HG03135 (cell line): ENCODE results near the gene TPSAB1.
"Not testable (repeated sequence)": the region's sequence is repeated elsewhere in the genome, so short reads cannot be mapped to it uniquely, and the experiment has no call there.

Experiments used
- ATAC-seq: cut with Tn5 transposase; IDR thresholded peaks from one replicate; pipeline ENCODE4 v1.9.1; 2021; ENCODE audit warnings: mild to moderate bottlenecking, moderate library complexity; ENCODE audit not compliant: unreplicated experiment

TPSAB1 gene

DNA sequence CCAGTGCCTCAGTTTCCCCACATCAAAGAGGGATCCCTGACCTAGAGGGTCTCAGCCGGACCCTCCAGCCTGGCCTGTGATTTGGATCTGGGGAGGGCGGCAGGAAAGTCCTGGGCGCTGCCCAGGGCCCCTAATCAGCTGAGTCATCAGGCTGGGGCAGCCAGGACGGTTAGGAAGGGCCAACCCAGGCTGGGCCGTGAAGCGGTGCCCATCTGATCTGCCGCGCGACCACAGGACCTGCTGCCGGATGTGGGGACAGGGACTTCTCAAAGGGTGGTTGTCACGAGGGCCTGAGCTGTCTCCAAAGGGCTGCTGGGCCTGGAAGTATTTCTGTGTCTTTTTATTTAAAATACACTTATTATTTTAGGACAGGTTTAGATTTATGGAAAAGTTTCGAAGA is 4.4 kb downstream of the TPSAB1 start:
- ATAC-seq, result no peak

DNA sequence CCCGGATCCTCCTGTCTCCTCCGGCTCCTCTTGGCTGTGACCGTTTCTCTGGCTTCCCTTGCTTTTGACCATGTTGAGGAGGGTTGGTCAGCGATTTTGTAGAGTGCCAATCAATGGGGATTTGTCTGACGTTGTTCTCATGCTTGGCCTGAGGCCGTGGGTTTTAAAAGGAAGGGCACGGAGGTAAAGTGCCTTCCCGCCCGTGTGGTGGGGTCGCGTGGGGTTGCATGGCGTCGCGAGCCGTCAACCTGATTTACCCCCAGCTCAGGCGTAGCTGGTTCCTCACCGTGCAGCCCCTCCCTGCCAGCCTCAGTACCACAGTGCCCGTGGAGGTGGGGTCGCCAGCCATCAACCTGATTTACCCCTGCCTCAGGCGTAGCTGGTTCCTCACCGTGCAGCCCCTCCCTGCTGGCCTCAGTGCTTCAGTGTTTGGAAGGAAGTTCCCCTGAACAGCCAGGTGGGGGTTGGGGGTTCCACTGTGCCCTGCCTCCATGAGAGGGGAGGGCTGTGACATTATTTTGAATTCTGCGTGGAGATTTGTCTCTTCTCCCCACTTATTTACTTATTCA is 5.0 kb downstream of the TPSAB1 start:
- no peak for ATAC-seq

DNA sequence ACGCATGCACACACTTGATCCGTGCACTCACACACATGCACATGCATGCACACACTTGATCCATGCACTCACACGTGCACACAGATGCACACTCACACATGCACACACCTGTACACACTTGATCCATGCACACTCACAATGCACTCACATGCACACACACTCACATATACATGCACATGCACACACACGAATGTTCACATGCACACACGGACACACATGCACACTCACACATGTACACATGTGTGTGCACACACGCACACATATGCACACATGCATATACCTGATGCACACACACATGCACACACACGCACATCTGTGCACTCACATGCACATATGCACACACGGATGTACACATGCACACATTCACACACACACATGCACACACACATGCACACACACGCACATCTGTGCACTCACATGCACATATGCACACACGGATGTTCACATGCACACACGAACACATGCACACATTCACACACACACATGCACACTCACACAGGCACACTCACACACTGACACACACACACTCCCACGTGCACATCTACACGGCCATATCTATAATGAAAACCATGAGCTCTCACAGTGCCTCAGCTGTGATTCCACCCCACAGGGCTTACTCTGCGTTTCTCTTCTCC is 7.5 kb downstream of the TPSAB1 start:
- not testable (repeated sequence) for ATAC-seq

DNA sequence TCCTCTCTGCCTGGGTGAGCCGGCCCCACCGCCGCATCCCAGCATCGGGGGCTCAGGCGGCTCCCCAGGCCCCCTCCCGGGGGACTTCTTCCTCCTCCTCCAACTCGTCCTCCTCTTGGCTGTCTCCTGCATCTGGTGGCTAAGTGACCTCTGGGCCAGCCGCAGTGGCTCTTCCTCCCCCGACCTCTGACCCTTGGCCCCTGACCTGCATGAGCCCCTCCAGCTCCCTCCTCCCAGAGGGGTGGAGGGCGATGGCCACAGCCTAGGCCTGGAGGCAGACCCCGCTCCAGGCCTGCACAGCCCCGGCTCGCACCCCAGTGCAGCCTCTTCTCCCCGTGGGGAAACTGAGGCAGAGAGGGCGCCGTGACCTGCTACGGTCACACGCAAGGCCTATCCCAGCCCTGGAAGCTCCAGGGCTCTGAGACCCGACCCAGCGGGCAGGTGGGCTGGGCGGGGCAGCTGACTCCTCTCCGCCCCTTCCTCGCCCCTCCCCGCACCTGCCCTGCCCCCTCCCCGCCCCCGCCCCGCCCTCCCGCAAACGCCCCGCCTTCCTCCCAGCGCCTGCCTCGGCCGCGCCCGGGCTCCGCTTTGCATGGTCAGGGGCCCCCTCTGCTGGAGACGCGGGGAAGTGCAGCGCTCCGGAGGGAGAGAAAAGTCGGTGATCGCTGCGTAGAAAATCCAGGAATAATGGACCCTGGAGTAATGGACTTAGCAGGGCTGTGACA is 8.7 kb downstream of the TPSAB1 start:
- ATAC-seq, result not testable (repeated sequence)

DNA sequence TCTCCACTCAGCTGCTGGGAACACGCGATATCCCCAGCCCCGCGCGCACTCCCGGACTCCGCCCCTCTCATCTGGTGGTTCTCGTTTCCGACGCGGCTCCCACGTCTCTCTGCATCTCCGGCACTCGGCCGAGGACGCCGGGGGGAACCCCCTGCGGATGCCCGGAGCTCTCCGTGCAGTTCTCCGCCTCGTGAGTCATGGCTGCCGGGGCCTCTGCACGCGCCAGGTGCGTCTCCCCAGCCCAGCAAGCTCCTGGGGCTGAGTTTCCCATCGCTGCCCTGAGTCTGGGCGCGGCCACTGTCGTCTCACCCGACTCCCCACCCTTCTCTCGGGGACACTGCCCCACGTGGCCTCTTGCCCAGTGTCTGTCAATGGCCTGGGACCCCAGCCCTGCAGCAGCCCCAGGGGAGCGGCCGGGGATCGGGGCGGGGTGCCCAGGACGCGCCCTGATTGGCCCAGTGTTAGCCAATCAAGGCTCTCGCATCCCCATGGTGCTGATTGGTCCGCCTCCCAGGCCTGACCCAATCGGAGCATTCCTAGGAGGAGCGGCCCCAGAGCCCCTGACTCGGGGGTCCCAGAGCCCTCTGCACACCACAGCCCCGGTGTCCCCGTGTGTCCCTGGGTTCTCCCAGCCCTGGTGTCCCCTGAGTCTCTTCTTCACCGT is 13.3 kb downstream of the TPSAB1 start:
- ATAC-seq, result not testable (repeated sequence)

DNA sequence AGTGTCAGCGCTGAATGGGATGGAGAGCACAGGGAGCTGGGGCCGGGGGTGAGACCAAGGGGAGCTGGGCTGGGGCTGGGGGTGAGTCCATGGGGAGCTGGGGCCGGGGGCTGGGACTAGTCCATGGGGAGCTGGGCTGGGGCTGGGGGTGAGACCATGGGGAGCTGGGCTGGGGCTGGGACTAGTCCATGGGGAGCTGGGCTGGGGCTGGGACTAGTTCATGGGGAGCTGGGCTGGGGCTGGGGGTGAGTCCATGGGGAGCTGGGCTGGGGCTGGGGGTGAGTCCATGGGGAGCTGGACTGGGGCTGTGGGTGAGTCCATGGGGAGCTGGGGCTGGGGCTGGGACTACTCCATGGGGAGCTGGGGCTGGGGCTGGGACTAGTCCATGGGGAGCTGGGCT is 14.3 kb downstream of the TPSAB1 start:
- ATAC-seq, result not testable (repeated sequence)

DNA sequence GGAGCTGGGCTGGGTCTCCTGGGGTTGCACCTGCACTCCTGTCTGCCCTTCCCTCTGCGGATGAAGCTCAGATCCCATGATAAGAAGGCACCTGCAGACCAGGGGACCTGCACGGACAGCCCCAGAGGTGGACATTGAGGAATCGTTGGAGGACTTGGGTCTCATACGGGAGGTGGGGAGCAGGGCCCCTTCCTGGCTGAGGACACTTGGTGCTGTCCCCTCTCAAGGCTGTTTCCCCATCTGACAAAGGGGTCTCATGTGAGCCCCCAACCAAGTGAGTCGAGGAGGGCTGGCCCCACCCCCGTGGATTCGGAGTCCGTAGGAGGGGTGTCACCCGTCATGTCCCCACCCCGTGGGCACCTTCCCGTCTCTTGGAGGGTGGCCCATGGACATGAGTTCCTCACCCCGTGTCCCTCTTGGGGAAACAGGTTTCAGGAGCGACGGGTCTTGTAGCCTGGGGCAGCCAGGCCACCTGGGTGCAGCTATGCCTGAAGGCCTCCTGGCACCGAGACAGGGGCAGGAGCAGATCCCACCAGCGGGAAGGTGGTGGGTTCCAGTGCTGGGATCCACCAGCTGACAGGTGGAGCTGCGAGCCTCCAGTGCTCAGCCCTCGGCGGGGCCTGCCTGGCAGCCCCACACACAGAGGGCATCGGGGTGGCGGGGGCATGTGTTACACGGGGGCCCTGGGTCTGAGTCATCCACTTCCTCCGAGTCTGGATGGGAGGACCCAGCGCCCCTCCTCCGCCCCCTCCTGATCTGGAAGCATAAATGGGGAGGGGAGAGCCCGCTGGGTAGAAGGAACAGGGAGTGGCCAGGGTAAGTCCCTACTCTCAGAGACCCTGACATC is 15.0 kb downstream of the TPSAB1 start, which contains the start of gene TPSD1:
TPSD1 (plus strand) TSS at position 794 of the 847 bp plus-strand sequence. CDS start 212 bp downstream, outside the sequence.
- ATAC-seq, result not testable (repeated sequence)

DNA sequence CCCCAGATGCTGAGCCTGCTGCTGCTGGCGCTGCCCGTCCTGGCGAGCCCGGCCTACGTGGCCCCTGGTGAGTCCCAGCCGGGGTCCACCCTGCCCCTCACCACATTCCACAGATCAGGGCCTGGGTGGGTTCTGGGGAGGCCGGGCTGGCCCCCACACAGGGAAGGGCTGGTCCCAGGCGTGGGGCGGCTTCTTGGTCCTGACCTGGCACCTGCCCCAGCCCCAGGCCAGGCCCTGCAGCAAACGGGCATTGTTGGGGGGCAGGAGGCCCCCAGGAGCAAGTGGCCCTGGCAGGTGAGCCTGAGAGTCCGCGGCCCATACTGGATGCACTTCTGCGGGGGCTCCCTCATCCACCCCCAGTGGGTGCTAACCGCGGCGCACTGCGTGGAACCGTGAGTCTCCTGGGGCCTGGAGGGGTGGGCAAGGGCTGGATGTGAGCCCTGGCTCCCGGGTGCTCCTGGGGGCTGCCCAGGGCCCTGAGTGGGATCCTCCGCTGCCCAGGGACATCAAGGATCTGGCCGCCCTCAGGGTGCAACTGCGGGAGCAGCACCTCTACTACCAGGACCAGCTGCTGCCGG is 15.9 kb downstream of the TPSAB1 start:
- ATAC-seq, result not testable (repeated sequence)

DNA sequence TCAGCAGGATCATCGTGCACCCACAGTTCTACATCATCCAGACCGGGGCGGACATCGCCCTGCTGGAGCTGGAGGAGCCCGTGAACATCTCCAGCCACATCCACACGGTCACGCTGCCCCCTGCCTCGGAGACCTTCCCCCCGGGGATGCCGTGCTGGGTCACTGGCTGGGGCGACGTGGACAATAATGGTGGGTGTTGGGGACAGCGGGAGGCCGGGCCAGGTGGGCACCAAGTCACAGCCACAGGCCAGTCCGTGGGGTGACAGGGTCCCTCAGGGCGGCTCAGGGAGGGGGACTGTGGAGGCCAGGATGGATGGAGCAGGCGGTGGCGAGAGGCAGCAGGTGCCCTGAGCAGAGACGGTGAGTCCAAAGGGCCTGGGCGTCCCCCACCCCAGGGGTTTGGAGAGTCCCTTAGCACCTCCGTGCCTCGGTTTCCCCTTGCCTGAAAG is 16.4 kb downstream of the TPSAB1 start:
- no peak for ATAC-seq

DNA sequence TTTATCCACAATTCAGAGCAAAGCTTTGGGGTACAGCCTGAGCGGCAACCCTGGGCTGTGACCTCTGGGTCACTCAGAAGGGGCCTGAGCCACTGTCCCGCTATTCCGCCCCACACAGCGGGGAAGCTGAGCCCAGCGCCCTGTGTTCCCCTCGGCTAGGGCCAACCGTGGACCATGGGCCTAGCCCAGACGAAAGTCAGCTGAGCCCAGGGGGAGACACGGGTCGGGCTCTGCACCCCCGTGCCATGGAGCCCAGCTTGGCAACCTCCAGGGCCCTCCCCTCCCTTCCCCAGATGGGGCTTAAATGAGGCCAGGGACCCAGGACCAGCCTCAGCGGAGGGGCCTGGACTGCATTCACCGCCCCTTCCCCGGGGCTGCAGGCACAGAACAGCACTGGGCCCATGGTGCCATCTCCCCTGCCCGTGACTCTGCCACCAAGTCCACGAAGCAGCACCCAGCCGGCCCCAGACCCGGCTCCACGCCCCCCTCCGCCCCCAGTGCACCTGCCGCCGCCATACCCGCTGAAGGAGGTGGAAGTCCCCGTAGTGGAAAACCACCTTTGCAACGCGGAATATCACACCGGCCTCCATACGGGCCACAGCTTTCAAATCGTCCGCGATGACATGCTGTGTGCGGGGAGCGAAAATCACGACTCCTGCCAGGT is 17.2 kb downstream of the TPSAB1 start:
- no peak for ATAC-seq

DNA sequence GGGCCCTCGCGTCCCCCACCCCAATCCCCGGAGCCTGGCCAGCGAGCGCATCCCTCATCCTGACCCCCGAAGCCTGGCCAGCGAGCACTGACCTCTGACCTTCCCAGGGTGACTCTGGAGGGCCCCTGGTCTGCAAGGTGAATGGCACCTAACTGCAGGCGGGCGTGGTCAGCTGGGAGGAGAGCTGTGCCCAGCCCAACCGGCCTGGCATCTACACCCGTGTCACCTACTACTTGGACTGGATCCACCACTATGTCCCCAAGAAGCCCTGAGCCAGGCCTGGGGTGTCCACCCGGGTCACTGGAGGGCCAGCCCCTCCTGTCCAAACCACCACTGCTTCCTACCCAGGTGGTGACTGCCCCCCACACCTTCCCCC is 17.7 kb downstream of the TPSAB1 start:
- ATAC-seq, result no peak

DNA sequence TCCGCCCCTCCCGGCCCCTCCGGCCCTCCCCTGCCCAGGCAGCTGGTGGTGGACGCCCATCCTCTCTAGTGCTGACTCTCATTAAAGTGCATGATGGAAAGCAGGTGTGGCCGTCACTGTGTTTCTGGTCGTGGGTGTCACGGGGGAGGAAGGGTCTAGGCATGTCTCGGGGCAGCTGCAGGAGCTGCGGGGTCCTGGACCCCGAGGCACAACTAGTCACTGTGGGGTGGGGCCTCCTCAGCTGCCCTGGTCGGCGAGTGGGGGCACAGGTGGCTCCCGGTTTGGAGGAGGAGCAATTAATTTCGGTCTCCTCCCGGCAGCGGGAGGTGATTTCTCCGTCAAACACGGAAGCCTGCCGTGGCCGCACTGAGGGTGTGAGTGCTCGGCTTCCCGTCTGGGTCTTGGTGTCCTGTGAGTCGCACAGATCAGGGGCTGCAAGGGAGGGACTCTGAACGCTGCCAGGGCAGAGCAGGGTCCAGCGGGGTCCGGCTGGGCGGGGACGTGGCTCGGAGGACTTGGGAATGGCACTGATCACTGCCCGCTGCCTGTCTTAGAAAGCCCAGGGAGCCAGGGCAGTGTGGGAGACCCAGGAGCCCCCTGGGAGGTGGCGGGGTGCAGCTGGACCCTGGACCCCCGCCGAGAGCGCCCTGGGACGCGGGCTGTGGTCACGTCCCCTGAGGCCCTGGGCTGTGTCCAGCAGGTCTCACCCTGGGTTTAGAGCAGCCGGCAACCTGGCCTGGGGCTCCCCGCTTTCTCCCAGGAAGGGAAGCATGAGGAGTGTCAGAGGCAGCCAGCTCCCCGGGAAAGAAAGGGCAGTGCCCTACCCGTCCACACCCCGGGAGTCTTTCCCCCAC is 18.6 kb downstream of the TPSAB1 start:
- no peak for ATAC-seq

DNA sequence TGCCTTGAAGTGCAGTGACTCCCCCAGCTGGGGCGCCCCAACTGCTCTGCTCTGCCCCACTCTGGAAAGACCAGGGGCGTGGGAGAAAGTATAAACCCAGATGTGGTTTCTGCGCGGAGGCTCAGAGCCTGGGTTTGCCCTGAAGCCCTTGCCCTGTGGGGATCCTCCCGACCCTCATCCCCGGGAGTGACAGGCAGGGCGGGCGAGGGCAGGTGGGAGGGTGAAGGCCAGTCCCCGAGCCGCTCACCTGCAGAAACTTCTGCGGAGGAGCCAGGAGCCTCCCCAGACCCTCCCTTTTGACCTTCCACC is 19.2 kb downstream of the TPSAB1 start:
- no peak for ATAC-seq

DNA sequence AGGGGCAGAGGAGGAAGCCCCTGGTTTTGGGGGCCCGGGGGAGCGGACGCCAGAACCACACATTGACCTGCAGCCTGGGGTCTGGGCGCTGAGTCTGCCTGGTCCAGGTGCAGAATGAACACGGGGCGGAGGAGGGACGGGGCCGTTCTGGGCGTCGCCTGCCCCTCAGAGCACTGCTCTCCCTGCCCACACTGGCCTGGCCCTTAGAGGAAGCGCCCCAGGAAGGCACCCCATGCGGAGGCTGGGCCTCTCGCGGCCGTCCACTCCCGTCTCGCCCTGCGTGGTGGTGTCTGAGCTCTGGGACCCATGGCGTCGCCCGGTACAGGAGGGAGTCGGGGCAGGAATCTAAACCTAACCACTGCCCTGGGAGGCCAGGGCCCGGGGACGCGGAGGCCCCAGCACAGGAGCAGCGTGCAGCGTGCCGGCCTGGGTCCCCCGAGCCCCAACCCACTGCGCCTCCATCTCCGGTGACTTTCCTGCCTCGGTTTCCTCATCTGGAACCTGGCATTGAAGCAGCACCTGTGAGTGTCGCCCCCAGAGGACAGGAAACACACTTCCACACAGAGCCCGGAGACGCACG is 19.7 kb downstream of the TPSAB1 start:
- no peak for ATAC-seq

DNA sequence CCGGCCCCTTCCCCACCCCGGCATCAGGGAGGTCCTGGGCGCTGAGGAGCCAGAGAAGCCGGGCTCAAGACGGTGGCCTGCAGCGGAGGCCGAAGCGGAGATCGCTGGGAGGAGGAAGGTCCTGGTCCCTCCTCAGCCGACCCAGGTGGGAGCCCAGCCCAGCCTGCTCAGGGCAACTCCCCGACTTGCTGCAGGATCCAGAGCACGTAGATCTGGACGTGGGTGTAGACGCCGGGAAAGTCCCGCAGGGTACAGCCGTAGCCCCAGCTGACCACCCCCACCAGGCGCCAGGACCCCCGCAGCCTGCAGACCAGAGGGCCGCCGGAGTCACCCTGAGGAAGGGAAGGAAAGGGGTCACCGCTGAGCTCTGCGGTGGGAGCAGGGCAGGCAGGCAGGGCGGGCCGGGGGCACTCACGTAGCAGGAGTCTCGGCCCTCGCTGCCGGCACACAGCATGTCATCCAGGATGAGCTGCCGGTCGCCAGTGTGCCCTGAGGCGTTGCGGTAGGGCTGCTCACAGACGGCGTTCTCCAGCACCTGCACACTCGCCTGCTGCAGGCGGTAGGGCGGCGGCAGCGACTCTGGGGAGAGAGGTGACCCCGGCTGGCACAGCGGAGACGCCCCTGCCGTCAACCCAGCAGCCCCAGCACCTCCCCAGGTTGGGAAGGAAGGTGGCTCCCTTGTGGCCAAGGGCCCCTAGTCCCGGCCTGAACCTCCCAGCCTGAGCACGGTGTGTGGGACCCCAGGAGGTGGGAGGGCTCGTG is 20.8 kb downstream of the TPSAB1 start:
- ATAC-seq, result no peak

DNA sequence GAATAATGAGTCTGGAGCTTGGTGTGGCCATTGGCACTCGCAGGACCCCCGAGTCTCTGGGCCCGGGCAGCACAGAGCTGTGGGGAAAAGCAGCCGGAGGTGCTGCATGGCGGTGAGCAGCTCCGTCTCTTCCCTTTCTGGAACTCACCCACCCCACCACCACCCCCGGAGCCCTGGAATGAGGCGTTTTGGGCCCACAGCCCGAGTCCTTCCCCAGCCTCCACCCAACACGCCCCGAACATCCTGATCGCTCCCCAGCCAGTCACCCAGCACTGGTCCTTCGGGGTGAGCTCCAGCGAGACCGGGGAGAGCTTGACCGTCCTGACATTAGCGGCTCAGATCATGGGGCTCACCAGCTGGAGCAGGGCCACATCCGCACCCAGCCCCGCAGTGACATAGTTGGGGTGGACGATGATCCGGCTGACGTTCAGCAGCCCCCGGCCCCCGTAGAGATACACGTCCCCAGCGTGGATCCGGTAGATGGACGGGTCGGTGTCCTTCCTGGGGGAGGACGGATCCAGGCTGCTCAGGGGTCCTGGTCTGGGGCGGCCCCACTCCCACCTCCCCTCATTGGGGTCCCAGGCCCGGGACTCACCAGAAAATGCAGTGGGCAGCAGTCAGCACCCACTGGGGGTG is 21.8 kb downstream of the TPSAB1 start:
- no peak for ATAC-seq

DNA sequence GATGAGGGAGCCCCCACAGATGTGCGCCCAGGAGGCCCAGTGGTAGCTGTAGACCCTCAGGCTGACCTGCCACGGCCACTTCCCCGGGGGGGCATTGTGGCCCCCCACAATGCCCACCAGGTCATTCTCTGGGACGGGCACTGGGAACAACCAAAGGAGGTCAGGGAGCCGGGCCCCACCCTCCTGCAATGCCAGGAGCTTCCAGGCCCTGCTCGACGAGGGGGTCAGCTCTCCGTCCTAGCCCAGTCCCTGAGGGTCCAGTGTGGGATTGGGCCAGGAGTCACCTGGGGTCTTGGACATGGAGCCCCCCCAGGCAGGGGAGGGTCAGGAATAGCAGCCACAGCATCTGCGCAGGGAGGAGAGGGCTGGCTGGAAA is 22.3 kb downstream of the TPSAB1 start:
- ATAC-seq, result no peak
